Suprapubic skin (tissue), 4 donors: ENCODE results near the gene NRBP1. TPM values are rescaled to one million over a fixed set of nuclear protein-coding genes. Genes with fewer than 3 reads are reported as not detected.

Source experiments
- DNase-seq, 2 donors: peaks; one replicate each; pipeline ENCODE4 v3.0.0-alpha.2; 2019; ENCODE audit warnings: low spot score in 2 of 2
- H3K27ac ChIP-seq: fragments of 200-600 bp; sonication (generic); one replicate; pipeline ENCODE4 v1.5.1; 2019
- H3K27me3 ChIP-seq: fragments of 200-600 bp; sonication (generic); one replicate; pipeline ENCODE4 v1.5.1; 2019
- H3K36me3 ChIP-seq: fragments of 200-600 bp; sonication (generic); one replicate; pipeline ENCODE4 v1.5.1; 2019
- H3K4me1 ChIP-seq: fragments of 200-600 bp; sonication (generic); one replicate; pipeline ENCODE4 v1.5.1; 2019
- H3K4me3 ChIP-seq: fragments of 200-600 bp; sonication (generic); one replicate; pipeline ENCODE4 v1.5.1; 2019; ENCODE audit warnings: mild to moderate bottlenecking
- H3K9me3 ChIP-seq: fragments of 200-600 bp; sonication (generic); one replicate; pipeline ENCODE4 v1.5.1; 2019
- EP300 ChIP-seq: sonication (generic); formaldehyde crosslinking; IDR thresholded peaks from one replicate; pipeline ENCODE4 v1.6.1; 2017; ENCODE audit warnings: antibody characterized with exemption
- POLR2A ChIP-seq, 2 donors: fragments of 450-650 bp; IDR thresholded peaks; one replicate each; pipeline ENCODE4 v1.6.1; 2017; ENCODE audit warnings: antibody characterized with exemption in 2 of 2, mild to moderate bottlenecking in 2 of 2, moderate library complexity in 2 of 2
- POLR2AphosphoS5 ChIP-seq, 3 donors: sonication (generic); formaldehyde crosslinking; IDR thresholded peaks; one replicate each; pipeline ENCODE4 v1.6.1; 2017; ENCODE audit warnings: antibody characterized with exemption in 3 of 3
- WGBS: methylation state at CpG from one replicate; pipeline ENCODE4 v1.1.5; 2018; 5-methylcytosine and 5-hydroxymethylcytosine counted together
- total RNA-seq, 4 donors: library from RNA; depleted of rRNA; stranded (reverse); fragments of >200 nt; gene quantifications; one replicate each; pipeline ENCODE4 v1.1.0, GENCODE V29; 2016
- TF ChIP-seq, protein P1 (sequence below), 2 donors: fragments of 200-600 bp in 1 of 2; fragments of 450-650 bp in 1 of 2; sonication (generic) in 1 of 2; IDR thresholded peaks; one replicate each; pipeline ENCODE4 v1.5.1; 2016 to 2019; ENCODE audit warnings: antibody characterized with exemption in 2 of 2, mild to moderate bottlenecking in 1 of 2, moderate library complexity in 1 of 2

Gene NRBP1
- total RNA-seq = 10 to 100 TPM; 66.8 to 84.3 (median 77.0) TPM

- Histone ChIP-seq H3K4me1 (peaks cover 37% of the 10 kb centered on the region), H3K36me3 (peaks cover 3% of the 10 kb centered on the region)
Observed at GRCh38 chr2:27428213-27428977, at the start of gene NRBP1. TSS of gene NRBP1 (plus strand) at chr2:27428631. CDS start at chr2:27433274, 4,643 bp downstream.

DNA sequence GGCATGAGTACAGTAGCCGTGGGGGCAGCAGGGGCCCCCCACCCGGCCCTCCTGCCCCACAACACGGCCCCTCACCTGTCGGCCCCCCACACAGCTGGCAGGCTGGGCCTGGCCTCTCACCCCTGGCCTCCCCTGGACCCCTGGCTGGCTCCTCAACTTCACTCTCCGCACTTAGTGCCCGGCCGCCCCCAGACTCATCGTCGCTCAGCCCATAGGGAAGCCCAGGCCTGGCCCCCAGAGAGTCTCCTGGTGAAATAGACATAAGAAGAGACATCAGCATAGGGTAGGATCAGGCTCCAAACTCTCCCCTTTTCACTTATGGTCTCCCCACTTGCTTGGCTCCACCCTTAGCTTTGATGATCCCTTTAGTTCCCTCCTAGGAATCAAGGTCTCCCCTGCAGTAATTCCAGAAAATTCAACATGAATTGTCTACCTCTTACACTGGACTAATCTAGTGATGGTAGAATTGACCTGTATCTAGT lies 49.6 kb upstream of the NRBP1 start:
- Histone ChIP-seq H3K4me3 (no peak overlapping the region), H3K9me3 (no peaks in the 10 kb centered on the region), H3K36me3 (peaks cover 59% of the 10 kb centered on the region), H3K27me3 (no peaks in the 10 kb centered on the region), H3K4me1 (peaks cover 29% of the 10 kb centered on the region), H3K27ac (no peak overlapping the region)
- DNase-seq = no peak
- WGBS = 98% methylated on average over 5 of the region's 9 CpGs
- TF ChIP-seq, protein P1, sequence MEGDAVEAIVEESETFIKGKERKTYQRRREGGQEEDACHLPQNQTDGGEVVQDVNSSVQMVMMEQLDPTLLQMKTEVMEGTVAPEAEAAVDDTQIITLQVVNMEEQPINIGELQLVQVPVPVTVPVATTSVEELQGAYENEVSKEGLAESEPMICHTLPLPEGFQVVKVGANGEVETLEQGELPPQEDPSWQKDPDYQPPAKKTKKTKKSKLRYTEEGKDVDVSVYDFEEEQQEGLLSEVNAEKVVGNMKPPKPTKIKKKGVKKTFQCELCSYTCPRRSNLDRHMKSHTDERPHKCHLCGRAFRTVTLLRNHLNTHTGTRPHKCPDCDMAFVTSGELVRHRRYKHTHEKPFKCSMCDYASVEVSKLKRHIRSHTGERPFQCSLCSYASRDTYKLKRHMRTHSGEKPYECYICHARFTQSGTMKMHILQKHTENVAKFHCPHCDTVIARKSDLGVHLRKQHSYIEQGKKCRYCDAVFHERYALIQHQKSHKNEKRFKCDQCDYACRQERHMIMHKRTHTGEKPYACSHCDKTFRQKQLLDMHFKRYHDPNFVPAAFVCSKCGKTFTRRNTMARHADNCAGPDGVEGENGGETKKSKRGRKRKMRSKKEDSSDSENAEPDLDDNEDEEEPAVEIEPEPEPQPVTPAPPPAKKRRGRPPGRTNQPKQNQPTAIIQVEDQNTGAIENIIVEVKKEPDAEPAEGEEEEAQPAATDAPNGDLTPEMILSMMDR (IDR thresholded peaks at IDR 0.05) = no peak
- no peak for TF ChIP-seq EP300
- TF ChIP-seq POLR2A (IDR thresholded peaks at IDR 0.05) = no peak
- no peak for TF ChIP-seq POLR2AphosphoS5 (IDR thresholded peaks at IDR 0.05)

More at GRCh38 chr2:27428213-27428977, at the start of gene NRBP1:
- Histone ChIP-seq H3K9me3 (no peaks in the 10 kb centered on the region), H3K27ac (peak within 1 kb of the TSS; percentile 99), H3K4me3 (peak within 1 kb of the TSS; percentile 93), H3K27me3 (no peaks in the 10 kb centered on the region)
- DNase-seq = peak; percentile 94 to 96
- TF ChIP-seq POLR2A (IDR thresholded peaks at IDR 0.05) (peak; percentile 88 to 90), EP300 (no peak), POLR2AphosphoS5 (IDR thresholded peaks at IDR 0.05) (peak; percentile 69 to 94 (median 93))
- WGBS = 1% methylated on average over 13 of the region's 75 CpGs

- Histone ChIP-seq H3K36me3 (peaks cover 59% of the 10 kb centered on the region), H3K27me3 (no peaks in the 10 kb centered on the region), H3K27ac (peak overlapping the region; percentile 80), H3K4me3 (peak overlapping the region; percentile 81), H3K4me1 (peaks cover 29% of the 10 kb centered on the region), H3K9me3 (no peaks in the 10 kb centered on the region)
- WGBS = 72% methylated on average over 2 of the region's 2 CpGs
- TF ChIP-seq, protein P1 (IDR thresholded peaks at IDR 0.05) = no peak
- TF ChIP-seq POLR2AphosphoS5 (IDR thresholded peaks at IDR 0.05) (no peak), EP300 (no peak), POLR2A (IDR thresholded peaks at IDR 0.05) (no peak)
- DNase-seq = no peak
Observed at GRCh38 chr2:27379383-27379835, 49.0 kb upstream of the NRBP1 start.

GRCh38 chr2:27379836-27380625 lies 48.4 kb upstream of the NRBP1 start:
- peaks cover 29% of the 10 kb centered on the region for H3K4me1 ChIP-seq
- peak overlapping the region; percentile 81 for H3K4me3 ChIP-seq
- TF ChIP-seq EP300 (no peak), POLR2A (IDR thresholded peaks at IDR 0.05) (no peak), POLR2AphosphoS5 (IDR thresholded peaks at IDR 0.05) (no peak)
- TF ChIP-seq, protein P1 (IDR thresholded peaks at IDR 0.05) = no peak
- H3K27me3 ChIP-seq = no peaks in the 10 kb centered on the region
- peak in 1 of 2 donors; percentile 87 for DNase-seq
- H3K9me3 ChIP-seq = no peaks in the 10 kb centered on the region
- H3K27ac ChIP-seq = peak overlapping the region; percentile 80
- H3K36me3 ChIP-seq = peaks cover 59% of the 10 kb centered on the region
- under 1% methylated on average over 26 of the region's 35 CpGs for WGBS

GRCh38 chr2:27380626-27381545 lies 47.5 kb upstream of the NRBP1 start, which contains the start of gene ZNF513:
TSS of gene ZNF513 (minus strand) at chr2:27380734. CDS start at chr2:27380526, 208 bp downstream.
- peak in 1 of 2 donors; percentile 27 for TF ChIP-seq POLR2A (IDR thresholded peaks at IDR 0.05)
- peak in 2 of 3 donors; percentile 88 to 93 for TF ChIP-seq POLR2AphosphoS5 (IDR thresholded peaks at IDR 0.05)
- TF ChIP-seq EP300 = no peak
- TF ChIP-seq, protein P1 (IDR thresholded peaks at IDR 0.05) = no peak
- Histone ChIP-seq H3K9me3 (no peaks in the 10 kb centered on the region), H3K36me3 (peaks cover 50% of the 10 kb centered on the region), H3K27me3 (no peaks in the 10 kb centered on the region), H3K4me3 (peak within 1 kb of the TSS; percentile 81), H3K4me1 (peaks cover 29% of the 10 kb centered on the region), H3K27ac (peak within 1 kb of the TSS; percentile 80)
- DNase-seq = peak; percentile 98 to 99
- WGBS = 9% methylated on average over 67 of the region's 67 CpGs
